RCC 7860 (cell line): Measurements from ENCODE around the gene TNMD.

Source experiments
- DNase-seq: peaks from one replicate; pipeline ENCODE4 v3.0.0-alpha.2; 2015; ENCODE audit warnings: low spot score
- FAIRE-seq: peaks from 2 replicates; lab custom pipeline; 2012; peaks lifted over from hg19 to GRCh38; lab: Jason Lieb, UNC

Gene TNMD

DNA sequence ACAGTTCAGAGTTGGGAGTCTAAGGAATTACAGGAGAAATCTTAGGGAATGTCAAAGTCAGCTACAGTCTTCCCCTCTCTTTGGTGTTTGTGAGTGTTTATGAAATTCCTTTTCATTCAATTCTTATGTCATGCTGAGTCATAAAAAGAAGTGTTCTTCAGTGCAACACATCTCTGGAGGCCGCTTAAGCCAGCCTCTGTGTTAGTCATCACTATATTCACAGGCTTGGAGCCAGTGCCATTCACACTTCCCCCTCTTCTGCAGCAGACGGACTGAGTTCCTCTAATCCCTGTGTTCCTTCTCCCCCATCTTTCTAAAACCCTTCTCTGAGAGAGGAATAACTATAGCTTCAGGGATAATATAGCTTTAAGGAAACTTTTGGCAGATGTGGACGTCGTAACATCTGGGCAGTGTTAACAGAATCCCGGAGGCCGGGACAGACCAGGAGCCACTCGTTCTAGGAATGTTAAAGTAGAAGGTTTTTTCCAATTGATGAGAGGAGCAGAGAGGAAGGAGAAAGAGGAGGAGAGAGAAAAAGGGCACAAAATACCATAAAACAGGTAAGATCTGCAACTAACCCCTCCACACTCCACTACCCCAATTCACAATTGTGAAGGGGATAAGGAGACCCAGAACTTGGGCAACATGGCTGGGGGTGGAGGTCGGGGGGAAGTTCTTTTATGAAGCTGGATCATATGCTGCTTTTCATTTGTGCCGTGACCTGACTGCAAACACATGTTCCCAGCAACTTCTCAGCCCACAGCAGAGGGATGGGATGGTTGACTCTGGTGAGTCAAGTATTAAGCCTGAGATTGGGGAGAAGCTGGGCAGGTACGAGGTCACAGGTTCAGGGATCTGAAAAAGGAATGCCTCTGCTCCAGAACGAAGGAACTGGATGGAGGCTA is 59.5 kb downstream of the TNMD start, which contains the start of gene SRPX2:
Gene SRPX2 (plus strand): TSS at position 244 of the 905 bp plus-strand sequence. CDS start 2,124 bp downstream, outside the sequence.
- DNase-seq (peak; percentile 67), FAIRE-seq (peak; percentile 90)

GRCh38 chrX:100645106-100645505 is 60.4 kb downstream of the TNMD start:
- DNase-seq (no peak), FAIRE-seq (no peak)

DNA sequence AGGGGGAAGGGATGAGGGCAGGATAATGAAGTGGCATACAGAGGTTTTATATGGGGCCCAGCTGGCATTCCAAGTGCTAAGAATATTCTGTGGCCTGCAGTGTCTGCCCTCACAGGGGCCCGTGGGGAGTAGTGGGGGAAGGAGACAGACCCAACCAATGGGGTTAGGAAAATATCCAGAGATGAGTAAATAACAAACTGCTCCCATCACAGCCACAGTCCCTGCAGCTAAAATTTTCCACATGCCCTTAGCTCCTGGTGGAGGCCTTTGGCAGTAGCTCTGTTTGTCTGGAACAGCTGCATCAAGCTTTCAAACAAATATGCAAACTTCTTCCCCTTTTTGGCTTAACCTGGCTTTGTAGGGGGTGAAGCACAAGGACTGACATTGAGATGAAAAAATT is 62.4 kb downstream of the TNMD start:
- FAIRE-seq (no peak), DNase-seq (no peak)

GRCh38 chrX:100647739-100648138 is 63.0 kb downstream of the TNMD start:
- FAIRE-seq = no peak
- no peak for DNase-seq

GRCh38 chrX:100648458-100649417 is 64.0 kb downstream of the TNMD start:
- FAIRE-seq = no peak
- no peak for DNase-seq
